Keratinocyte (primary cell): ENCODE data around the gene KRT2.

ENCODE experiments used
- EZH2 ChIP-seq: IDR thresholded peaks from one replicate; pipeline ENCODE4 v1.6.1; 2012; ENCODE audit warnings: inconsistent platforms, mild to moderate bottlenecking, low read length, moderate library complexity
- TF ChIP-seq, protein P1 (sequence below), 3 experiments: IDR thresholded peaks in 1 of 3; conservative IDR thresholded peaks in 1 of 3; optimal IDR thresholded peaks in 1 of 3; 2 replicates in 2 of 3; 3 replicates in 1 of 3; pipeline versions ENCODE3 to v1.5.1; 2011; ENCODE audit warnings: low read length in 3 of 3, mild to moderate bottlenecking in 3 of 3, moderate library complexity in 2 of 3, control low read depth in 1 of 3, inconsistent platforms in 1 of 3; ENCODE audit not compliant: insufficient read depth in 2 of 3; ENCODE audit errors: extremely low read depth in 1 of 3

DNA sequence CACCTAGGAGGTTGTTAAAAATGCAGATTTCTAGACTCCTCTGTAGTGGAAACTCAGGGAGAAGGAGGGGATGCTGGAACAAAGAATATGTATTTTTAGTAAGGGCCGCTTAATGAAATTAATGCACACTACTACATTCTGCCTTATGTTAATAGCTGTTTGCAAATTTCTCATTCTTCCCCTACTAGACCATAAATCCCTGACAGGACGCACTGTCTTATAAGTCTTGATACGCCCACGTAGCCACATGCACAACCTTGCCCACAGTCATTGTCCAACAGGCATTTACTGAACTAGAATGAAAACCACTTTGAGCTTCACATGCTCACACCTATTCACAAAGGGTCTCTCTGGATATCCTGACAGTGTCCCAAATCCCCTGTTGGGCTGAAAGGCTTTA lies 10.5 kb downstream of the KRT2 start:
- TF ChIP-seq, protein P1, sequence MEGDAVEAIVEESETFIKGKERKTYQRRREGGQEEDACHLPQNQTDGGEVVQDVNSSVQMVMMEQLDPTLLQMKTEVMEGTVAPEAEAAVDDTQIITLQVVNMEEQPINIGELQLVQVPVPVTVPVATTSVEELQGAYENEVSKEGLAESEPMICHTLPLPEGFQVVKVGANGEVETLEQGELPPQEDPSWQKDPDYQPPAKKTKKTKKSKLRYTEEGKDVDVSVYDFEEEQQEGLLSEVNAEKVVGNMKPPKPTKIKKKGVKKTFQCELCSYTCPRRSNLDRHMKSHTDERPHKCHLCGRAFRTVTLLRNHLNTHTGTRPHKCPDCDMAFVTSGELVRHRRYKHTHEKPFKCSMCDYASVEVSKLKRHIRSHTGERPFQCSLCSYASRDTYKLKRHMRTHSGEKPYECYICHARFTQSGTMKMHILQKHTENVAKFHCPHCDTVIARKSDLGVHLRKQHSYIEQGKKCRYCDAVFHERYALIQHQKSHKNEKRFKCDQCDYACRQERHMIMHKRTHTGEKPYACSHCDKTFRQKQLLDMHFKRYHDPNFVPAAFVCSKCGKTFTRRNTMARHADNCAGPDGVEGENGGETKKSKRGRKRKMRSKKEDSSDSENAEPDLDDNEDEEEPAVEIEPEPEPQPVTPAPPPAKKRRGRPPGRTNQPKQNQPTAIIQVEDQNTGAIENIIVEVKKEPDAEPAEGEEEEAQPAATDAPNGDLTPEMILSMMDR (optimal IDR thresholded peaks at IDR 0.05 in 1 of 3, IDR thresholded peaks at IDR 0.05 in 1 of 3, conservative IDR thresholded peaks at IDR 0.05 in 1 of 3; ENCODE audit: extremely low read depth in 1 of 3, insufficient read depth in 2 of 3, low read length in 3 of 3) = no peak
- TF ChIP-seq EZH2 = no peak
